ENCODE results near the gene TUBGCP3.

- TF ChIP-seq ATF7 (IDR thresholded peaks at IDR 0.05) (no peak), SOX6 (IDR thresholded peaks at IDR 0.05) (no peak), ZC3H8 (IDR thresholded peaks at IDR 0.05) (no peak), HSF4 (CRISPR knock-in tag; IDR thresholded peaks at IDR 0.05; ENCODE audit: borderline replicate concordance) (no peak), NR2C1 (IDR thresholded peaks at IDR 0.05) (no peak), NR2C1 (tag; IDR thresholded peaks at IDR 0.05) (no peak), POLR2A (conservative IDR thresholded peaks at IDR 0.05) (no peak), CTCF (IDR thresholded peaks at IDR 0.05 in 2 of 3, conservative IDR thresholded peaks at IDR 0.05 in 1 of 3; ENCODE audit: insufficient read depth in 2 of 3, low read depth in 1 of 3, low read length in 3 of 3) (no peak), SP2 (IDR thresholded peaks at IDR 0.05; ENCODE audit: extremely low read depth, low read depth, low read length, poor library complexity, severe bottlenecking) (no peak), ATF3 (IDR thresholded peaks at IDR 0.05) (no peak), ATF3 (CRISPR knock-in tag; conservative IDR thresholded peaks at IDR 0.05) (no peak), KDM5B (IDR thresholded peaks at IDR 0.05; ENCODE audit: insufficient replicate concordance, low read depth, low read length) (no peak)
Measured at GRCh38 chr13:112526146-112526853, 61.7 kb downstream of the TUBGCP3 start.
